ENCODE results near the gene SLC16A12. TPM values are rescaled to one million over a fixed set of nuclear protein-coding genes. Genes with fewer than 3 reads are reported as not detected.

SLC16A12 gene
- total and polyA plus RNA-seq, 2 of the 8 experiments (the other 6 are each of a cell fraction or from before 2014, with no cell fraction given): 1.6 to 1.9 TPM

GRCh38 chr10:89490596-89491335, 44.6 kb downstream of the SLC16A12 start (continued):
- no peak for TF ChIP-seq CHD7 (IDR thresholded peaks at IDR 0.05; ENCODE audit: insufficient replicate concordance, low read length)
- TF ChIP-seq USF2 (IDR thresholded peaks at IDR 0.05; ENCODE audit: low read length): no peak
- no peak for TF ChIP-seq TCF12 (IDR thresholded peaks at IDR 0.05; ENCODE audit: low read depth, low read length)
- no peak for TF ChIP-seq ASH2L (IDR thresholded peaks at IDR 0.05; ENCODE audit: low read length)
- no peak for TF ChIP-seq POLR2AphosphoS5 (IDR thresholded peaks at IDR 0.05; ENCODE audit: low read depth, low read length)

All from H1 (cell line).